ENCODE data around the gene OR6F1.

- TF ChIP-seq POLR2AphosphoS5 (IDR thresholded peaks at IDR 0.05; ENCODE audit: low read depth, low read length) (no peak), SIN3A (IDR thresholded peaks at IDR 0.05; ENCODE audit: borderline replicate concordance, insufficient read depth, low read length) (no peak), TAF1 (IDR thresholded peaks at IDR 0.05; ENCODE audit: borderline replicate concordance, insufficient read depth, low read length) (no peak), REST (IDR thresholded peaks at IDR 0.05; ENCODE audit: insufficient read depth in 1 of 2, low read depth in 2 of 2, low read length in 2 of 2) (no peak)
These were observed 35.1 kb downstream of the OR6F1 start for GRCh38 chr1:247681288-247681897.

Measured in PFSK-1 (cell line).